ENCODE measurements around the gene ATP10A.
A peak's percentile ranks its signal among the peaks of the same experiment; 100 is the strongest.

The ATP10A gene

GRCh38 chr15:25679964-25680685 lies 183.0 kb downstream of the ATP10A start:
- DNase-seq (ENCODE audit: low read depth), result no peak

GRCh38 chr15:25679492-25679891 lies 183.6 kb downstream of the ATP10A start:
- DNase-seq (ENCODE audit: low read depth), result no peak

DNA sequence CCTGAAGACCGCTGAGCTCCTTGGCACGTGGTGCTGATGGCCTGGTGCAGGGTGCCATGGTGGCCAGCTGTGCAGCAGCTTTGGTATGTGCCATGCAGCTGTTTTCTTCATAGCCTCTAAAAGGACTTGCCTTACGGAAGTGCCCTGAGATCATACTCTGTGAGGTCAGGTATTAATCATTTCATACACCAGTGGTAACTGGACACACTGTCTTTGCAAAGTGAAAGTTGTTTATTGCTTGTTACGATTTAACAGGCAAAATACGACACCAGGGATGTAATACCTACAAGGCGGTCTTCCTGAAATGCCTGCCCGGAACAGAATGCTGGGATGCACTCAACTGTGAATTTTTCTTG lies 184.6 kb downstream of the ATP10A start:
- no peak for DNase-seq (ENCODE audit: low read depth)

GRCh38 chr15:25677719-25678499 lies 185.2 kb downstream of the ATP10A start:
- DNase-seq (ENCODE audit: low read depth), result no peak

- no peak for DNase-seq (ENCODE audit: low read depth)
These were observed 187.1 kb downstream of the ATP10A start for GRCh38 chr15:25676070-25676469.

DNA sequence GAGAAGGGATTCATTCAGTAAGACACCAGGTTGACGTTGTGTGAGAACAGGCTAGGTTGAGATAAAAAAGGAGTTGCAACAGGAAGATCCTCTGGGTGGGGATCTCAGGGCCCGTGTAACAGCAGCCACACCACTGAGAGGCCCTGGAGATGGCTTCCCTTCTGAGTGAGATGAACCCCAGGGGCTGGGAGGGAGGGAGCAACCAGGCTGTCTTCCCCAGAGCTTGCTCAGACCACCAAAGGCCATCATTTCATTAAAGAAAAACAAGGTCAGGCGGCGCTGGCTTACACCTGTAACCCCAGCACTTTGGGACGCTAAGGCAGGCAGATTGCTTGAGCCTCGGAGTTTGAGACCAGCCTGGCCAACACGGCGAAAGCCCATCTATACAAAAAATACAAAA lies 187.7 kb downstream of the ATP10A start:
- DNase-seq (ENCODE audit: low read depth), result no peak

GRCh38 chr15:25674913-25675312 lies 188.2 kb downstream of the ATP10A start:
- no peak for DNase-seq (ENCODE audit: low read depth)

- DNase-seq (ENCODE audit: low read depth), result no peak
These were observed 189.2 kb downstream of the ATP10A start for GRCh38 chr15:25673972-25674371.

- no peak for DNase-seq (ENCODE audit: low read depth)
These were observed 189.8 kb downstream of the ATP10A start for GRCh38 chr15:25673351-25673750.

DNA sequence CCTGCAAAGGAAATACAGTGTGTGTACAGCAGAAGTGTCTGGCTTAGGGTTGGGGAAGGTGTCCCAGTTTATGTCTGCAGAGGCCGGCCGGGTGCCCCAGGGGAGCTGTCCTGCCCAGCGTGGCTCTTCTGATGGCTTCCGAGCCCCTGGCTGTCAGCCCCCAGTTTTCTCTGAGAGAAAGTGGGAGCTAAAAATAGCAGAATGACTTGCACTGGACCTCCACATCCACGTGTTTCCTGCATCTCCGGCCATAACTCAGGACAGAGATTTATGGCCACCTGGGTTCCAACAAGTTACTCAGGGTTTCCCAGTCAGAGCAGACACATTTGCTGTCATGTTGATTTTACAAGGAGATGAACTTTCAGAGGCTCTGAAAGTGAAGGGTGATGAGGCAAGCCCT lies 192.0 kb downstream of the ATP10A start:
- no peak for DNase-seq (ENCODE audit: low read depth)

- DNase-seq (ENCODE audit: low read depth), result no peak
These were observed 192.5 kb downstream of the ATP10A start for GRCh38 chr15:25670621-25671020.

- peak; percentile 52 for DNase-seq (ENCODE audit: low read depth)
These were observed 193.0 kb downstream of the ATP10A start for GRCh38 chr15:25670025-25670554.

- DNase-seq (ENCODE audit: low read depth), result no peak
These were observed 194.2 kb downstream of the ATP10A start for GRCh38 chr15:25668901-25669300.

DNA sequence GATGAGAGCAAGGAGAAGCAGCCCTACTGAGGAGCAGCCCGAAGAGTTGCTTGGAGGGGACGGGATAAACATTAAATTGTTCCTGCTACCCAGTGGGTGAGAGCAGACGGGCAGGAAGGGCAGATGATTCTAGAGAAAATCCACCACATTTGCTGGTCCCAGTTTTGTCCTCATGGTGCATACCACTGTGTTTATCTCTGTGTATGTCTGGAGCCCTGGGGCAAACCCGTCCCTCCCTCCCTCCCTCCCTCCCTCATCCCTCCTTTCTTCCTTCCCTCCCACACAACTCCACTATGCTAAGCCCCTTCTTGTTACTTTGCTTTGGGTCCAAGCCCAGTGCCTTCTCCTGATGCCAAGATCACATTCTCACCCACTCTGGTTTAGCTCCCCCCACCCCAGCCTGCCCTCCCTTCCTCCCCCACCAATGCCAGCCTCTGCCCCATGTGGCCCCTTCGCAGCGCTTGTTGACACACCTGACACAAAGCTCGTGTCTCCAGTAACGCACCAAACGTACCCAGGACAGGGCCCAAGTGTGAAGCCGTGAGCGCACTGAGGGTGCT lies 194.8 kb downstream of the ATP10A start:
- DNase-seq (ENCODE audit: low read depth), result no peak

GRCh38 chr15:25667829-25668228 lies 195.3 kb downstream of the ATP10A start:
- DNase-seq (ENCODE audit: low read depth), result no peak

DNA sequence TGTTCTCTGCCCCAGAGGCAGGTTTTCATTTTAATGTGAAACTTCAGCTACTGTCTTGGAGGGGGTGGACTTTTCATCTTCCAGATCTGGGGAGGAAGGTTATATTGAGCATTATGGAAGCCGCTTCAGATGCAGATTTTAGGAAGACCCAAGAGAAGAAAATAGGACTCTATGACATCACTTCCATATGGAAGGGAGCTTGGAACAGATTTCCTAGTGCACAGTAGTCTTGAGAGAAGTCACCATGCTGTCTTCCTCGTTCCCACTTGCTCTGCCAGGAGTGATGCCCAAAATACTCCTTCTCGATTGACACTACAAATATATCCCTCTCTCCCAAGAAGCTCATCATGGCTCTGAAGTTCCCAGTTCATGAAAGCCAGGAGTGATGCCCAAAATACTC lies 197.2 kb downstream of the ATP10A start:
- no peak for DNase-seq (ENCODE audit: low read depth)

GRCh38 chr15:25664761-25665160 lies 198.4 kb downstream of the ATP10A start:
- no peak for DNase-seq (ENCODE audit: low read depth)

GRCh38 chr15:25663515-25663914 lies 199.6 kb downstream of the ATP10A start:
- no peak for DNase-seq (ENCODE audit: low read depth)

DNA sequence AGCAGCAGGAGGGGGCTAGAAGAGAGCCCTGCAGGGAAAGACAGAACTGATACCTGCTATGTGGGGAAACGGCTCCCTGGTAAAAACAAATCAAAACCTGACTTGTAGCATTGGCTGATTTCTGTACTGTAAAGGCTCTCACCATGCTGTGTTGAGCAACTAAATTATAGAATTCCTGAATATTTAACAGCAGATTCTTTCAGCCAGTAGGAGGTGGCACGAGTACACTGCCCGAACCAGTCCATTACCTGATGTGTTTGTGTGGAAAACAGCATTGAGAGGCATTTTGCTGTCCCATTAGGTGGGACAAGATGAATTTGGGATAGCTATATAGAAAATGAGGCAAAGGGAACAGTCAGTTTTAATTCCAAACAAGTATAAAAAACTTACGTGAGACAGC lies 201.2 kb downstream of the ATP10A start:
- DNase-seq (ENCODE audit: low read depth), result no peak

DNA sequence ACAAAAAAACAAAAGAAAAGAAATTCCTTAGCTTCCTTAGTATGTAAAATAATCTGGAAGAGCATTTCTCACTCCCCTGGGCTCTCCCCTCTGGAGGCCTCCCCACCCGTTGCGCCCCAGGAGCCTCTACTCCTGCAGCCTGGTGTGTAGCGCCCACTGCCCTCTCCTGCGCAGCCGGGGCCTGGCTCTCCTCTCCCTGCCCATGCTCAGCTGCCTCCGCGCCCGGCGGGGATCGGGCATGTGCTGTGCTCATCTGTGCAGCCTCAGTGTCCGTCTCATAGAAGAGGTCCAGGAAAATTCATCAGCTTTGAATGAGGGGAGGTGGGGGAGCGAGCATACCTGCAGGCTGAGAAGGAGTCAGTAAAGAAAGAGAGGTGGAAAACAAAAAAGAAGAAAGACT lies 203.9 kb downstream of the ATP10A start:
- no peak for DNase-seq (ENCODE audit: low read depth)

GRCh38 chr15:25658560-25658959 lies 204.6 kb downstream of the ATP10A start:
- DNase-seq (ENCODE audit: low read depth), result no peak

- DNase-seq (ENCODE audit: low read depth), result no peak
These were observed 207.7 kb downstream of the ATP10A start for GRCh38 chr15:25655207-25655948.

Measured in GM04504 (cell line).